Left lung (tissue), 14 donors: ENCODE measurements around the gene FFAR1. TPM values are rescaled to one million over a fixed set of nuclear protein-coding genes. Genes with fewer than 3 reads are reported as not detected.
A peak's percentile ranks its signal among the peaks of the same experiment; 100 is the strongest.

Experiments used
- ATAC-seq: fragments of 200-7000 bp; cut with Tn5 transposase; one replicate; pipeline ENCODE4 v1.9.1; 2020; ENCODE audit warnings: moderate library complexity
- DNase-seq, 4 donors: peaks; one replicate each; pipeline ENCODE4 v3.0.0-alpha.2; 2013 to 2020
- H3K27ac ChIP-seq, 2 donors: fragments of 200-600 bp; sonication (generic) in 1 of 2; one replicate each; pipeline versions ENCODE4 v1.5.0 to v1.8.0; 2020 to 2021
- H3K27me3 ChIP-seq, 2 donors: fragments of 200-600 bp; sonication (generic) in 1 of 2; one replicate each; pipeline versions ENCODE4 v1.5.0 to v1.8.0; 2020 to 2021
- H3K36me3 ChIP-seq, 2 donors: fragments of 200-600 bp; sonication (generic) in 1 of 2; one replicate each; pipeline versions ENCODE4 v1.5.0 to v1.8.0; 2020 to 2021
- H3K4me1 ChIP-seq, 2 donors: fragments of 200-600 bp; one replicate each; pipeline ENCODE4 v1.8.0; 2021
- H3K4me3 ChIP-seq, 2 donors: fragments of 200-600 bp; sonication (generic) in 1 of 2; one replicate each; pipeline versions ENCODE4 v1.5.0 to v1.8.0; 2020 to 2021; ENCODE audit warnings: mild to moderate bottlenecking in 1 of 2
- H3K9me3 ChIP-seq, 2 donors: fragments of 200-600 bp; sonication (generic) in 1 of 2; one replicate each; pipeline versions ENCODE4 v1.5.0 to v1.8.0; 2020 to 2021
- intact Hi-C, 2 donors: fragments of 100-400 bp; cut with DNase I; formaldehyde crosslinking; loops; one replicate each; pipeline versions ENCODE4 v1.11.2 to v1.14.2; 2022
- long read RNA-seq, 12 donors: library from polyadenylated mRNA in 2 of 12; unstranded in 2 of 12; transcript quantifications; one replicate each; pipeline ENCODE4 v2.0.0 and lab custom pipeline, GENCODE V29; 2019 to 2026
- polyA plus RNA-seq, 6 donors: library from polyadenylated mRNA; unstranded; fragments of 120-200 nt; gene quantifications; one replicate each; pipeline ENCODE4 v1.2.1, GENCODE V29; 2013; ENCODE audit not compliant: insufficient read length in 6 of 6
- total RNA-seq, 2 donors: library from RNA; stranded (reverse); fragmentation: NEBNext Ultra II Directional; extraction: Animal tissue kit (Norgen Biotek cat#: 25700); gene quantifications; one replicate each; pipeline ENCODE4 v1.2.1, GENCODE V29; 2021
- TF ChIP-seq, protein P1 (sequence below), 2 donors: fragments of 200-600 bp; sonication (generic) in 1 of 2; IDR thresholded peaks; one replicate each; pipeline versions ENCODE4 v1.5.0 to v1.8.0; 2021; ENCODE audit warnings: antibody characterized with exemption in 2 of 2
- donor health status: DM: no; HTN: yes; CAD: no.
- donor health status: DM: no; HTN: no; CAD: no.

Gene FFAR1, protein sequence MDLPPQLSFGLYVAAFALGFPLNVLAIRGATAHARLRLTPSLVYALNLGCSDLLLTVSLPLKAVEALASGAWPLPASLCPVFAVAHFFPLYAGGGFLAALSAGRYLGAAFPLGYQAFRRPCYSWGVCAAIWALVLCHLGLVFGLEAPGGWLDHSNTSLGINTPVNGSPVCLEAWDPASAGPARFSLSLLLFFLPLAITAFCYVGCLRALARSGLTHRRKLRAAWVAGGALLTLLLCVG (N-terminal part only)
- total RNA-seq (not detected), polyA plus RNA-seq (under 1 TPM; 0.06 to 0.74 (median 0.28) TPM)
- long read RNA-seq, donor 1 = 0 reads
- long read RNA-seq, donor 2 = 0 reads
- long read RNA-seq, donor 3 = 0 reads
- long read RNA-seq, donor 4 = 0 reads
- long read RNA-seq, donor 5, partial matches to known transcripts = 0 of 1 reads
- long read RNA-seq, donor 5, other reads (novel, unspliced or antisense) = 0 of 1 reads
- long read RNA-seq, donor 6 = 0 reads
- long read RNA-seq, donor 7 = 0 reads
- long read RNA-seq, donor 8 = 0 reads
- long read RNA-seq, donor 9 = 0 reads
- long read RNA-seq, donor 10 = 0 reads
- long read RNA-seq, donor 11 = 0 reads
- long read RNA-seq, donor 12, partial matches to known transcripts = 0 of 1 reads
- long read RNA-seq, donor 12, other reads (novel, unspliced or antisense) = 0 of 1 reads

DNA sequence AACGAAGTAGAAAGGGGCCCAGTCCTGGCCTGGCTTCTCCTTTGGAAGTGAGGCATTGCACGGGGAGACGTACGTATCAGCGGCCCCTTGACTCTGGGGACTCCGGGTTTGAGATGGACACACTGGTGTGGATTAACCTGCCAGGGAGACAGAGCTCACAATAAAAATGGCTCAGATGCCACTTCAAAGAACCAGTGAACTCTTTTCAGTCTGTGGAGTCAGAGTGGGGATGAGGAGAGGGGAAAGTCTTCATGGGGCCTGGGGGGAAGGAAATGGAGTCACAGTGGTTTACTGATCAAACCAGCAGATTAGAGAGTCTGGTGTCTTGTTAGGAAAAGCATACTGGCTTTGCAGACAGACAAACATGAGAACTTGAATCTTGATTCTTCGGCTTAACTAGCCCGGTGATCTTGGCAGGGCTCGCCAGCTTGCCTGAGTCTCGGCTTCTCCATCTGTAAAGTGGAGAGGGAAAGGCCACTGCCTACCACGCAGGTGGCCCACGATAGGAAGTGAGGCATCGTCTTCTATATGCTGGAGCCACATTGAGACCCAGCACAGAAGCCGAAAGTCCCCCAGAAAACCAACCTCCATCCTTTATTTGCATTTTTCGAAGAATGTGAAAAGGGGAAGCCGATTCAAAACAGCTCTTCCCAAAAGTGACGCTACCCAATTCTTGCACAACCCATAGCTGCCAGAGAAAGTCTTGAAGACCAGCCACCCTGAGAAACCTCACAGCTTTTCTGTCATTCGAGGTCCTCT lies at the start of gene FFAR1:
TSS of gene FFAR1 (plus strand) at position 732 of the 759 bp plus-strand sequence. CDS start 3,650 bp downstream, outside the sequence.
- intact Hi-C loops = no loop called here
- peak; percentile 35 for ATAC-seq

DNA sequence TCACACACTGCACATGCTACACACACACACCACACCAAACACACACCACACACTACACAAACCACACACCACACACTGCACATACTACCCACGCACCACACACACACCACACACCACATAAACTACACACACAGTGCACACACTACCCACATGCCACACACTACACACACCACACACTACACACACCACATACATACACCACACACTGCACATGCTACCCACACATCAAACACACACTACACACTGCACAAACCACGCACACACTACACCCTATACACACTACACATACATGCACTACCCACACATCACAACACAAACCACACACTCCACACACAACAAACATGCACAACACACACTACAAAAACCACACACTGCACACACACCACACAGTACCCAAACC lies 49.8 kb upstream of the FFAR1 start:
- TF ChIP-seq, protein P1, sequence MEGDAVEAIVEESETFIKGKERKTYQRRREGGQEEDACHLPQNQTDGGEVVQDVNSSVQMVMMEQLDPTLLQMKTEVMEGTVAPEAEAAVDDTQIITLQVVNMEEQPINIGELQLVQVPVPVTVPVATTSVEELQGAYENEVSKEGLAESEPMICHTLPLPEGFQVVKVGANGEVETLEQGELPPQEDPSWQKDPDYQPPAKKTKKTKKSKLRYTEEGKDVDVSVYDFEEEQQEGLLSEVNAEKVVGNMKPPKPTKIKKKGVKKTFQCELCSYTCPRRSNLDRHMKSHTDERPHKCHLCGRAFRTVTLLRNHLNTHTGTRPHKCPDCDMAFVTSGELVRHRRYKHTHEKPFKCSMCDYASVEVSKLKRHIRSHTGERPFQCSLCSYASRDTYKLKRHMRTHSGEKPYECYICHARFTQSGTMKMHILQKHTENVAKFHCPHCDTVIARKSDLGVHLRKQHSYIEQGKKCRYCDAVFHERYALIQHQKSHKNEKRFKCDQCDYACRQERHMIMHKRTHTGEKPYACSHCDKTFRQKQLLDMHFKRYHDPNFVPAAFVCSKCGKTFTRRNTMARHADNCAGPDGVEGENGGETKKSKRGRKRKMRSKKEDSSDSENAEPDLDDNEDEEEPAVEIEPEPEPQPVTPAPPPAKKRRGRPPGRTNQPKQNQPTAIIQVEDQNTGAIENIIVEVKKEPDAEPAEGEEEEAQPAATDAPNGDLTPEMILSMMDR (IDR thresholded peaks at IDR 0.05) = no peak

More for the DNA sequence above, at the start of gene FFAR1:
- Histone ChIP-seq H3K9me3 (no peaks in the 10 kb centered on the region), H3K4me3 (no peak within 1 kb of the TSS), H3K27me3 (peaks cover 0 to 36% of the 10 kb centered on the region in 2 donors), H3K36me3 (no peaks in the 10 kb centered on the region), H3K27ac (peak within 1 kb of the TSS in 1 of 2 donors; percentile 91), H3K4me1 (peaks cover 0 to 42% of the 10 kb centered on the region in 2 donors)
- DNase-seq = no peak
- TF ChIP-seq, protein P1 (IDR thresholded peaks at IDR 0.05) = no peak

DNA sequence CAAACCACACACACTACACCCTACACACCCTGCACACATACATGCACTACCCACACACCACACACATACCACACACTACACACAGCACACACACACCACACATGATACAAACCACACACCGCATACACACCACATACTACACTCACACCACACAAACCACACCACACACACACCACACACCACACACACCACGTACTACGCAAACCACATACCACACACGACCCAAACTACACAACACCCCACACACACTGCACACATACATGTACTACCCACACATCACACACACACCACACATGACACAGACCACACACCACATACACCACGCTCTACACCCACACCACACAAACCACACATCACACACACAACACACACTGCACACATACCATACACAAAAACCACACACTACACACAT lies 49.1 kb upstream of the FFAR1 start:
- Histone ChIP-seq H3K4me3 (no peak overlapping the region), H3K4me1 (peaks cover 0 to 5% of the 10 kb centered on the region in 2 donors), H3K9me3 (no peaks in the 10 kb centered on the region), H3K27me3 (peaks cover 0 to 46% of the 10 kb centered on the region in 2 donors), H3K36me3 (no peaks in the 10 kb centered on the region), H3K27ac (no peak overlapping the region)
- DNase-seq = no peak
- TF ChIP-seq, protein P1 (IDR thresholded peaks at IDR 0.05) = no peak
- intact Hi-C loops = no loop called here
- no peak for ATAC-seq

More for the DNA sequence above, 49.8 kb upstream of the FFAR1 start:
- intact Hi-C loops = no loop called here
- Histone ChIP-seq H3K4me3 (no peak overlapping the region), H3K27me3 (peaks cover 0 to 53% of the 10 kb centered on the region in 2 donors), H3K36me3 (no peaks in the 10 kb centered on the region), H3K4me1 (peaks cover 0 to 5% of the 10 kb centered on the region in 2 donors), H3K27ac (no peak overlapping the region), H3K9me3 (no peaks in the 10 kb centered on the region)
- DNase-seq (no peak), ATAC-seq (no peak)

DNA sequence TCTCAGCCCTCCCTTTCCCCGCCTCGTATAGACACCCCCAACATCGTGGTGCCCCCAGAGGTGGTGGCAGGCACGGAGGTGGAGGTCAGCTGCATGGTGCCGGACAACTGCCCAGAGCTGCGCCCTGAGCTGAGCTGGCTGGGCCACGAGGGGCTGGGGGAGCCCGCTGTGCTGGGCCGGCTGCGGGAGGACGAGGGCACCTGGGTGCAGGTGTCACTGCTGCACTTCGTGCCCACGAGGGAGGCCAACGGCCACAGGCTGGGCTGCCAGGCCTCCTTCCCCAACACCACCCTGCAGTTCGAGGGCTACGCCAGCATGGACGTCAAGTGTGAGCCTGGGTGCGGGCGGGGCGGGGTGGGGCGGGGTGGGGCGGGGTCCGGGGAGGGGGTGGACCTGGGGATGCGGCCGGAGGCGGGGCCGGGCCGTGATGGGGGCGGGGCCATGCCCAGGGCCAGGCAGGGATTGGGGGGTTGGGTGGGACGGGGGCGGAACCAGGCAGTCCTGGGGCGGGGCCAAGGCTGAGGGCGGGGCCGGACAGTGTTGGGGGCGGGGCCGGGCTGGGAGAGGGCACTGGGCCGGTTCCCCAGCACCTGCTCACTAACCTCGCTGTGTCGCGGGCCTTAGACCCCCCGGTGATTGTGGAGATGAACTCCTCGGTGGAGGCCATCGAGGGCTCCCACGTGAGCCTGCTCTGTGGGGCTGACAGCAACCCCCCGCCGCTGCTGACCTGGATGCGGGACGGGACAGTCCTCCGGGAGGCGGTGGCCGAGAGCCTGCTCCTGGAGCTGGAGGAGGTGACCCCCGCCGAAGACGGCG lies 48.0 kb upstream of the FFAR1 start:
- peaks cover 0 to 5% of the 10 kb centered on the region in 2 donors for H3K4me1 ChIP-seq
- TF ChIP-seq, protein P1 (IDR thresholded peaks at IDR 0.05) = no peak
- H3K4me3 ChIP-seq = no peak overlapping the region
- H3K9me3 ChIP-seq = no peaks in the 10 kb centered on the region
- peaks cover 0 to 35% of the 10 kb centered on the region in 2 donors for H3K27me3 ChIP-seq
- H3K36me3 ChIP-seq = no peaks in the 10 kb centered on the region
- no peak overlapping the region for H3K27ac ChIP-seq
- ATAC-seq (peak; percentile 14), DNase-seq (peak in 1 of 4 donors; percentile 80)
- intact Hi-C loops = no loop called here
